Hepatocyte (in vitro differentiated cells): ENCODE data around the gene DIS3L. TPM values are rescaled to one million over a fixed set of nuclear protein-coding genes. Genes with fewer than 3 reads are reported as not detected.
"Not testable (repeated sequence)": the region's sequence is repeated elsewhere in the genome, so short reads cannot be mapped to it uniquely, and the experiment has no call there.

ENCODE experiments used
- DNase-seq: peaks from one replicate; pipeline ENCODE4 v3.0.0-alpha.2; 2016; ENCODE audit warnings: low spot score
- H2AFZ ChIP-seq: fragments of 200-600 bp; sonication (generic); 2 replicates; pipeline ENCODE4 v1.6.0; 2016; ENCODE audit warnings: antibody characterized with exemption, mild to moderate bottlenecking
- H3K27ac ChIP-seq: fragments of 200-600 bp; sonication (generic); 2 replicates; pipeline ENCODE4 v1.5.1; 2016; ENCODE audit warnings: mild to moderate bottlenecking
- H3K27me3 ChIP-seq: fragments of 200-600 bp; sonication (generic); 2 replicates; pipeline ENCODE4 v1.6.1; 2016
- H3K36me3 ChIP-seq: fragments of 200-600 bp; sonication (generic); replicated peaks from 2 replicates; pipeline ENCODE4 v1.5.1; 2016; ENCODE audit warnings: low read depth; ENCODE audit not compliant: insufficient read depth
- H3K4me1 ChIP-seq: fragments of 200-600 bp; sonication (generic); 2 replicates; pipeline ENCODE4 v1.5.1; 2016; ENCODE audit warnings: mild to moderate bottlenecking, moderate library complexity; ENCODE audit not compliant: insufficient read depth
- H3K4me2 ChIP-seq: fragments of 200-600 bp; sonication (generic); 2 replicates; pipeline ENCODE4 v1.6.0; 2016
- H3K4me3 ChIP-seq: fragments of 200-600 bp; sonication (generic); 2 replicates; pipeline ENCODE4 v1.5.1; 2016; ENCODE audit warnings: mild to moderate bottlenecking
- H3K79me2 ChIP-seq: fragments of 200-600 bp; sonication (generic); 2 replicates; pipeline ENCODE4 v1.6.0; 2017; ENCODE audit warnings: mild to moderate bottlenecking
- H3K9me2 ChIP-seq: fragments of 200-600 bp; sonication (generic); replicated peaks from 2 replicates; pipeline ENCODE4 v1.6.0; 2017; ENCODE audit warnings: mild to moderate bottlenecking; ENCODE audit not compliant: insufficient read depth
- H3K9me3 ChIP-seq: fragments of 200-600 bp; sonication (generic); 2 replicates; pipeline ENCODE4 v1.5.1; 2016; ENCODE audit warnings: low read depth, mild to moderate bottlenecking
- H4K20me1 ChIP-seq: fragments of 200-600 bp; sonication (generic); 2 replicates; pipeline ENCODE4 v1.6.0; 2016; ENCODE audit warnings: mild to moderate bottlenecking; ENCODE audit not compliant: insufficient read depth, poor library complexity, severe bottlenecking
- EZH2 ChIP-seq: fragments of 200-600 bp; sonication (generic); IDR thresholded peaks from 2 replicates; pipeline ENCODE4 v1.6.1; 2016; ENCODE audit warnings: antibody characterized with exemption, mild to moderate bottlenecking, borderline replicate concordance
- EZH2phosphoT487 ChIP-seq: fragments of 200-600 bp; sonication (generic); IDR thresholded peaks from one replicate; pipeline ENCODE4 v1.6.1; 2018; ENCODE audit warnings: antibody characterized with exemption, mild to moderate bottlenecking, low read depth, moderate library complexity; ENCODE audit not compliant: unreplicated experiment, severe bottlenecking
- WGBS: methylation state at CpG from one replicate; pipeline ENCODE4 v1.1.6; 2016; ENCODE audit warnings: low lambda C conversion rate; ENCODE audit errors: missing lambda C conversion rate; 5-methylcytosine and 5-hydroxymethylcytosine counted together
- polyA plus RNA-seq: library from polyadenylated mRNA; unstranded; fragments of >200 nt; fragmentation: Nextera tagmentation; extraction: Ambion mirVana; gene quantifications from 2 replicates; pipeline ENCODE4 v1.2.1, GENCODE V29; 2016
- total RNA-seq: library from RNA; depleted of rRNA; stranded (reverse); fragments of >200 nt; gene quantifications from 2 replicates; pipeline ENCODE4 v1.2.3, GENCODE V29; 2014
- TF ChIP-seq, protein P1 (sequence below): fragments of 200-600 bp; sonication (generic); IDR thresholded peaks from 2 replicates; pipeline ENCODE4 v1.5.1; 2016; ENCODE audit warnings: antibody characterized with exemption, mild to moderate bottlenecking; ENCODE audit not compliant: poor library complexity

Gene DIS3L
- total and polyA plus RNA-seq, 2 experiments from 2014 or later = 18.6 to 34.4 TPM

GRCh38 chr15:66359740-66360139 is 66.4 kb downstream of the DIS3L start:
- Histone ChIP-seq H3K9me3 (no peaks in the 10 kb centered on the region), H2AFZ (no peak overlapping the region), H3K79me2 (no peaks in the 10 kb centered on the region), H3K27ac (peak overlapping the region; percentile 73), H3K4me2 (no peak overlapping the region), H3K27me3 (no peaks in the 10 kb centered on the region), H3K4me1 (no peaks in the 10 kb centered on the region), H3K9me2 (no peaks in the 10 kb centered on the region), H3K36me3 (no peaks in the 10 kb centered on the region), H3K4me3 (no peak overlapping the region), H4K20me1 (no peaks in the 10 kb centered on the region)
- TF ChIP-seq, protein P1, sequence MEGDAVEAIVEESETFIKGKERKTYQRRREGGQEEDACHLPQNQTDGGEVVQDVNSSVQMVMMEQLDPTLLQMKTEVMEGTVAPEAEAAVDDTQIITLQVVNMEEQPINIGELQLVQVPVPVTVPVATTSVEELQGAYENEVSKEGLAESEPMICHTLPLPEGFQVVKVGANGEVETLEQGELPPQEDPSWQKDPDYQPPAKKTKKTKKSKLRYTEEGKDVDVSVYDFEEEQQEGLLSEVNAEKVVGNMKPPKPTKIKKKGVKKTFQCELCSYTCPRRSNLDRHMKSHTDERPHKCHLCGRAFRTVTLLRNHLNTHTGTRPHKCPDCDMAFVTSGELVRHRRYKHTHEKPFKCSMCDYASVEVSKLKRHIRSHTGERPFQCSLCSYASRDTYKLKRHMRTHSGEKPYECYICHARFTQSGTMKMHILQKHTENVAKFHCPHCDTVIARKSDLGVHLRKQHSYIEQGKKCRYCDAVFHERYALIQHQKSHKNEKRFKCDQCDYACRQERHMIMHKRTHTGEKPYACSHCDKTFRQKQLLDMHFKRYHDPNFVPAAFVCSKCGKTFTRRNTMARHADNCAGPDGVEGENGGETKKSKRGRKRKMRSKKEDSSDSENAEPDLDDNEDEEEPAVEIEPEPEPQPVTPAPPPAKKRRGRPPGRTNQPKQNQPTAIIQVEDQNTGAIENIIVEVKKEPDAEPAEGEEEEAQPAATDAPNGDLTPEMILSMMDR = no peak
- TF ChIP-seq EZH2phosphoT487 (no peak), EZH2 (no peak)
- DNase-seq = peak; percentile 57
- WGBS = 78% methylated on average over 7 of the region's 7 CpGs

GRCh38 chr15:66361745-66362460 is 68.5 kb downstream of the DIS3L start:
- H3K9me3 ChIP-seq, H3K4me2 ChIP-seq, H3K4me3 ChIP-seq, H3K9me2 ChIP-seq, DNase-seq, H3K27ac ChIP-seq, H3K4me1 ChIP-seq, H2AFZ ChIP-seq, H3K36me3 ChIP-seq, H3K27me3 ChIP-seq, H4K20me1 ChIP-seq, H3K79me2 ChIP-seq: not testable (repeated sequence)
- WGBS = 88% methylated on average over 15 of the region's 15 CpGs

DNA sequence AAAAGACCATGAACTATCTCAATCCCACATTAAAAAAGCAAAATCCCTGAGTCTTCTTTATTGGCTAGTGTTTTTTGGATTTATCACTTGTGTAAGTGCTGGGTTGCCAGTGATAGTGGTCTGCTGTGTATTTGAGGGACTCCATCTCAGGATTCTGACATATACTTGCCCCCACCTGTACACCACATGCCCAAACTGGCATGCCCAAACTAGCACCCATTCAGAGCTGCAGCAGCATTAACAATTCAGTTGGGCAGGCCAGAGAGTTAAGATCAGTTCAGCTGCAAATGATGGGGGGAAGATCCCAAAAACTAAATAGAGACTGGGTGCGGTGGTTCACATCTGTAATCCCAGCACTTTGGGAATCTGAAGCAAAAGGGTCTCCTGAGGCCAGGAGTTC is 69.4 kb downstream of the DIS3L start:
- DNase-seq = no peak
- Histone ChIP-seq H3K4me2 (no peak overlapping the region), H3K36me3 (no peaks in the 10 kb centered on the region), H3K27me3 (no peaks in the 10 kb centered on the region), H3K9me2 (no peaks in the 10 kb centered on the region), H4K20me1 (no peaks in the 10 kb centered on the region), H3K79me2 (no peaks in the 10 kb centered on the region), H3K27ac (no peak overlapping the region), H3K4me1 (no peaks in the 10 kb centered on the region), H2AFZ (no peak overlapping the region), H3K9me3 (no peaks in the 10 kb centered on the region), H3K4me3 (no peak overlapping the region)
- TF ChIP-seq, protein P1 = no peak
- TF ChIP-seq EZH2phosphoT487 (no peak), EZH2 (no peak)
- WGBS = 90% methylated on average over 1 of the region's 1 CpG

- no peak overlapping the region for H3K27ac ChIP-seq
- no peaks in the 10 kb centered on the region for H4K20me1 ChIP-seq
- TF ChIP-seq EZH2phosphoT487 (no peak), EZH2 (no peak)
- TF ChIP-seq, protein P1 = no peak
- H3K9me3 ChIP-seq = no peaks in the 10 kb centered on the region
- no peak overlapping the region for H3K4me2 ChIP-seq
- WGBS = 67% methylated on average over 3 of the region's 3 CpGs
- no peaks in the 10 kb centered on the region for H3K36me3 ChIP-seq
- no peak overlapping the region for H2AFZ ChIP-seq
- H3K4me1 ChIP-seq = no peaks in the 10 kb centered on the region
- DNase-seq = no peak
- no peaks in the 10 kb centered on the region for H3K9me2 ChIP-seq
- no peaks in the 10 kb centered on the region for H3K27me3 ChIP-seq
- H3K79me2 ChIP-seq = no peaks in the 10 kb centered on the region
- H3K4me3 ChIP-seq = no peak overlapping the region
These were observed 71.7 kb downstream of the DIS3L start for GRCh38 chr15:66364944-66365528.
